Choroid plexus epithelial cell (primary cell): ENCODE results near the gene GATD1.

ENCODE experiments used
- DNase-seq: peaks from one replicate; pipeline ENCODE4 v3.0.0-alpha.2; 2010; ENCODE audit warnings: low read depth
- H3K4me3 ChIP-seq: 2 replicates; pipeline ENCODE4 v1.5.1; 2011; ENCODE audit warnings: low read depth, mild to moderate bottlenecking, control low read depth, low read length, moderate library complexity
- CTCF ChIP-seq: conservative IDR thresholded peaks from 2 replicates; pipeline ENCODE4 v1.5.1; 2011; ENCODE audit warnings: low read depth, mild to moderate bottlenecking, control low read depth, inconsistent platforms, low read length, moderate library complexity

GATD1 gene

GRCh38 chr11:798093-798713 lies 20.9 kb upstream of the GATD1 start, which contains the start of gene SLC25A22:
TSS of gene SLC25A22 (minus strand) at chr11:798281. CDS start at chr11:795006, 3,275 bp downstream.
- TF ChIP-seq CTCF = peak; percentile 55
- peak; percentile 79 for DNase-seq
- peak within 1 kb of the TSS; percentile 79 for H3K4me3 ChIP-seq

GRCh38 chr11:797296-798092 lies 20.2 kb upstream of the GATD1 start:
- DNase-seq = peak; percentile 95
- H3K4me3 ChIP-seq = peak overlapping the region; percentile 79
- TF ChIP-seq CTCF = no peak

GRCh38 chr11:796565-797295 lies 19.4 kb upstream of the GATD1 start:
- TF ChIP-seq CTCF = no peak
- peak overlapping the region; percentile 79 for H3K4me3 ChIP-seq

GRCh38 chr11:795634-796564 lies 18.6 kb upstream of the GATD1 start:
- H3K4me3 ChIP-seq = peak overlapping the region; percentile 79
- no peak for TF ChIP-seq CTCF
- DNase-seq = peak; percentile 87

More at GRCh38 chr11:796565-797295, 19.4 kb upstream of the GATD1 start:
- no peak for DNase-seq

- no peak for DNase-seq
- peak overlapping the region; percentile 79 for H3K4me3 ChIP-seq
- no peak for TF ChIP-seq CTCF
Observed at GRCh38 chr11:794766-795633, 17.7 kb upstream of the GATD1 start.
